Thyroid gland (tissue), 4 donors: Measurements from ENCODE around the gene KRT13. TPM values are rescaled to one million over a fixed set of nuclear protein-coding genes. Genes with fewer than 3 reads are reported as not detected.

Source experiments
- DNase-seq, 2 donors: peaks; one replicate each; pipeline ENCODE4 v3.0.0-alpha.2; 2019
- H3K27ac ChIP-seq, 3 donors: fragments of 200-600 bp; sonication (generic); 1 replicate in 2 of 3; 2 replicates in 1 of 3; pipeline ENCODE4 v1.5.1; 2016 to 2019; ENCODE audit warnings: mild to moderate bottlenecking in 1 of 3, moderate library complexity in 1 of 3
- H3K27me3 ChIP-seq: fragments of 200-600 bp; sonication (generic); one replicate; pipeline ENCODE4 v1.5.1; 2019
- H3K36me3 ChIP-seq, 2 donors: fragments of 200-600 bp; sonication (generic); one replicate each; pipeline ENCODE4 v1.5.1; 2016 to 2019
- H3K4me1 ChIP-seq, 2 donors: fragments of 200-600 bp; sonication (generic); one replicate each; pipeline ENCODE4 v1.5.1; 2017 to 2019
- H3K4me3 ChIP-seq, 3 donors: fragments of 200-600 bp; sonication (generic); replicated peaks in 1 of 3; 1 replicate in 2 of 3; 2 replicates in 1 of 3; pipeline ENCODE4 v1.5.1; 2016; ENCODE audit warnings: mild to moderate bottlenecking in 1 of 3
- H3K9me3 ChIP-seq: fragments of 200-600 bp; sonication (generic); one replicate; pipeline ENCODE4 v1.5.1; 2017
- POLR2A ChIP-seq, 2 donors: fragments of 450-650 bp; IDR thresholded peaks; one replicate each; pipeline ENCODE4 v1.6.1; 2017; ENCODE audit warnings: antibody characterized with exemption in 2 of 2, mild to moderate bottlenecking in 2 of 2, moderate library complexity in 1 of 2
- WGBS, 2 donors: methylation state at CpG; one replicate each; pipeline ENCODE4 v1.1.5; 2017; 5-methylcytosine and 5-hydroxymethylcytosine counted together
- intact Hi-C: fragments of 100-400 bp; cut with DNase I; formaldehyde crosslinking; loops from one replicate; pipeline ENCODE4 v1.15.1; 2023
- total RNA-seq, 4 donors: library from RNA; depleted of rRNA; stranded (reverse); fragments of >200 nt; gene quantifications; one replicate each; pipeline ENCODE4 v1.2.3, GENCODE V29; 2016
- TF ChIP-seq, protein P1 (sequence below), 6 experiments: fragments of 200-600 bp in 3 of 6; fragments of 450-650 bp in 3 of 6; sonication (generic) in 3 of 6; IDR thresholded peaks; one replicate each; pipeline ENCODE4 v1.5.1; 2016 to 2019; ENCODE audit warnings: antibody characterized with exemption in 6 of 6, mild to moderate bottlenecking in 2 of 6, inconsistent platforms in 1 of 6, moderate library complexity in 1 of 6

Gene KRT13
- total RNA-seq, 4 donors from 2014 or later, result 0.83 TPM; not detected in 3

DNA sequence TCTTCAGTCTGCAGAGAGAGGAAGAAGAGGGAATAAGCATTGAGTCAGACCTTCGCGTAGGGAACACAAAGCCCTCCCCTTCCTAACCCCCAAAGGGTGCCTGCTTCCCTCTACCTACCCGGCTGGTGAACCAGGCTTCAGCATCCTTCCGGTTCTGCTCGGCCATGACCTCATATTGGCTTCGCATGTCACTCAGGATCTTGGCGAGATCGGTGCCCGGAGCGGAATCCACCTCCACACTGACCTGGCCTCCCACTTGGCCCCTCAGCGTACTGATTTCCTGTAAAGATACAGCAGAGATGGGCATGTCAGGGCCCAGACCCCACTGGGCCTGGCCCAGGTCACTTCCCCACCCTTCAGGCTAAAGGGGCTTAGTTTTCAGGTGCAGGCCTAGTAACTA is 18.8 kb upstream of the KRT13 start:
- intact Hi-C loops, result no loop called here
- peaks cover 12 to 14% of the 10 kb centered on the region in 2 donors for H3K4me1 ChIP-seq
- no peaks in the 10 kb centered on the region for H3K9me3 ChIP-seq
- WGBS, 2 donors, result 86 to 92% methylated on average over 11 of the region's 11 CpGs
- peaks cover 11% of the 10 kb centered on the region for H3K27me3 ChIP-seq
- H3K36me3 ChIP-seq, result no peaks in the 10 kb centered on the region
- H3K27ac ChIP-seq, result no peak overlapping the region
- H3K4me3 ChIP-seq, result no peak overlapping the region
- no peak for DNase-seq
- TF ChIP-seq, protein P1, sequence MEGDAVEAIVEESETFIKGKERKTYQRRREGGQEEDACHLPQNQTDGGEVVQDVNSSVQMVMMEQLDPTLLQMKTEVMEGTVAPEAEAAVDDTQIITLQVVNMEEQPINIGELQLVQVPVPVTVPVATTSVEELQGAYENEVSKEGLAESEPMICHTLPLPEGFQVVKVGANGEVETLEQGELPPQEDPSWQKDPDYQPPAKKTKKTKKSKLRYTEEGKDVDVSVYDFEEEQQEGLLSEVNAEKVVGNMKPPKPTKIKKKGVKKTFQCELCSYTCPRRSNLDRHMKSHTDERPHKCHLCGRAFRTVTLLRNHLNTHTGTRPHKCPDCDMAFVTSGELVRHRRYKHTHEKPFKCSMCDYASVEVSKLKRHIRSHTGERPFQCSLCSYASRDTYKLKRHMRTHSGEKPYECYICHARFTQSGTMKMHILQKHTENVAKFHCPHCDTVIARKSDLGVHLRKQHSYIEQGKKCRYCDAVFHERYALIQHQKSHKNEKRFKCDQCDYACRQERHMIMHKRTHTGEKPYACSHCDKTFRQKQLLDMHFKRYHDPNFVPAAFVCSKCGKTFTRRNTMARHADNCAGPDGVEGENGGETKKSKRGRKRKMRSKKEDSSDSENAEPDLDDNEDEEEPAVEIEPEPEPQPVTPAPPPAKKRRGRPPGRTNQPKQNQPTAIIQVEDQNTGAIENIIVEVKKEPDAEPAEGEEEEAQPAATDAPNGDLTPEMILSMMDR (IDR thresholded peaks at IDR 0.05), result no peak
- TF ChIP-seq POLR2A (IDR thresholded peaks at IDR 0.05), result no peak

DNA sequence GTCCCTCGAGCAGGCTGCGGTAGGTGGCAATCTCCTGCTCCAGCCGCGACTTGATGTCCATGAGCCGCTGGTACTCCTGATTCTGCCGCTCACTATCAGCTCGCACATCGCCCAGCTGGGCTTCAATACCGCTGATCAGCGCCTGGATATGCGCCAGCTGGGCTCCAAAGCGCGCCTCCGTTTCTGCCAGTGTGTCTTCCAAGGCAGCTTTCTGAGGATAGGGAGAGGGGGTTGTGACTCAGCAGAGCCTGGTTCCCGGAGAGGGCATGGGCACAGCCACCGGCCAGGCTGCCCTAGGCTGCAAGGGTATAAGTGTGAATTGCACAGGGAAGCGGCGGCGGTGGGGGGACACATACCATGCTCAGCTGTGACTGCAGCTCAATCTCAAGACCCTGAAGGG is 18.4 kb upstream of the KRT13 start:
- Histone ChIP-seq H3K9me3 (no peaks in the 10 kb centered on the region), H3K27me3 (peaks cover 11% of the 10 kb centered on the region), H3K4me1 (peaks cover 12 to 14% of the 10 kb centered on the region in 2 donors), H3K27ac (no peak overlapping the region), H3K36me3 (no peaks in the 10 kb centered on the region), H3K4me3 (no peak overlapping the region)
- intact Hi-C loops, result no loop called here
- no peak for DNase-seq
- 87 to 89% methylated on average over 11 to 19 of the region's 19 CpGs for WGBS, 2 donors
- TF ChIP-seq, protein P1 (IDR thresholded peaks at IDR 0.05), result no peak
- no peak for TF ChIP-seq POLR2A (IDR thresholded peaks at IDR 0.05)

DNA sequence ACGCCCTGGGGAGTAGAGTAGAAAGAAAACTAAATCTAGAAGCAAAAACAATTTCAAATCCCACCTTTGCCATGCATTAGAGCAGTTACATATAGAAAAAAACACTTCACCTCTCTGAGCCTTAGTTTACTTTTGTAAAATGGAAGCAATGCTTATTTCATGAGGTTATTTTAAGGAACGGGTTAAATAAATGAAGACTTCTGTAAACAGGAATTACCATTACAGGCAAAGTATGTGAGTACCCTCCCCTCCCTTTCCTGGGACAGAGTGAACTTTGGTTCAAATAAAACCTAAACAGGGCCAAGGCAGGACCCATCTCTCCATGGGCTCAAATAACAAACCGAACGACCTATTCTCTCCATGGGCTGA is 17.8 kb upstream of the KRT13 start:
- TF ChIP-seq POLR2A (IDR thresholded peaks at IDR 0.05), result no peak
- TF ChIP-seq, protein P1 (IDR thresholded peaks at IDR 0.05), result no peak
- WGBS, 2 donors, result 77 to 88% methylated on average over 4 of the region's 4 CpGs
- Histone ChIP-seq H3K27ac (no peak overlapping the region), H3K27me3 (peaks cover 11% of the 10 kb centered on the region), H3K9me3 (no peaks in the 10 kb centered on the region), H3K4me1 (peaks cover 8 to 12% of the 10 kb centered on the region in 2 donors), H3K36me3 (no peaks in the 10 kb centered on the region), H3K4me3 (no peak overlapping the region)
- intact Hi-C loops, result no loop called here
- DNase-seq, result no peak

DNA sequence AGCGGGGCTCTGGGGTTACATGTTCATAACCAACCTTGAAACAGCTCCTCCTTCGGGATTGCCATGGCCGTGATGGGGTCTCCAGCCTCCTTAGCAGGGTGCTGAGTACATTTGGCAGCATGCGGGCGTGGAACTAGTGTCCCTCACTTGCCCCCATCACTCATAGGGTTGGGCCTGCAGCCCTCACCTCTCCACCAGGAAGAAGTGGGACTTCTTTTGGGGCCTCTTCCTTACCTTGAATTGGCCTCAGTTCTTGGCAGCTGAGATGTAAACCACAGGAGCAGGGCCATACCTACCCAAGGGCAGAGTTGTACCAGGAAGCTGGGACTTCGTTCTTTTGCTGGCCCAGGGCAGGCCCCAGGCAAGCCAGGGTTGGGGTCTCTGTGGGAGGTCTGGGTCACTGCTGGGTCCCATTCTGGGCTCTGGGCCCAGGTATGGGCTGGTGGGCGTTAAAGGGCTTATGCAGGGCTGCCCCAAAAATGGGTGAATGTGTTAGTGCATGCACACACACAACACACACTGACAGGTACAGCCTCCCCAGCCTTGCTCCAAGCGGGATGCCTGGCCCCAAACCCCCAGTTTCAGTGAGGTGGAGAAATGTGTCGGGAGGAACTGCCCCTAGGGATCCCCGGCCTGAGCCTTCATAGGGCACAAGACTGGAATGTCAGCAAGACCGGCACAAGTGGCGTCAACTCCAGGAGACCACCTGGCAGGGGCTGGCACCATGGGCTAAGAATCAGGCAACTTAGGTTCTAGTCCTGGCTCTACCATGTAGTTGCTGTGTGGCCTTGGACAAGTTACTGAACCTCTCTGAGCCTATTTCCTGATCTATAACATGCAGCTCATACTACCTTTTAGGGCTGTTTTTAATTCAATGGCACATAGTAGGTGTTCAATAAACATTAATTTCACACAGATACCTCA is 17.2 kb upstream of the KRT13 start:
- intact Hi-C loops, result no loop called here
- H3K4me3 ChIP-seq, result no peak overlapping the region
- TF ChIP-seq POLR2A (IDR thresholded peaks at IDR 0.05), result no peak
- TF ChIP-seq, protein P1 (IDR thresholded peaks at IDR 0.05), result no peak
- H3K36me3 ChIP-seq, result no peaks in the 10 kb centered on the region
- peaks cover 2 to 6% of the 10 kb centered on the region in 2 donors for H3K4me1 ChIP-seq
- H3K27me3 ChIP-seq, result peaks cover 5% of the 10 kb centered on the region
- DNase-seq, result no peak
- WGBS, 2 donors, result 82 to 85% methylated on average over 11 to 12 of the region's 12 CpGs
- H3K27ac ChIP-seq, result no peak overlapping the region
- no peaks in the 10 kb centered on the region for H3K9me3 ChIP-seq

DNA sequence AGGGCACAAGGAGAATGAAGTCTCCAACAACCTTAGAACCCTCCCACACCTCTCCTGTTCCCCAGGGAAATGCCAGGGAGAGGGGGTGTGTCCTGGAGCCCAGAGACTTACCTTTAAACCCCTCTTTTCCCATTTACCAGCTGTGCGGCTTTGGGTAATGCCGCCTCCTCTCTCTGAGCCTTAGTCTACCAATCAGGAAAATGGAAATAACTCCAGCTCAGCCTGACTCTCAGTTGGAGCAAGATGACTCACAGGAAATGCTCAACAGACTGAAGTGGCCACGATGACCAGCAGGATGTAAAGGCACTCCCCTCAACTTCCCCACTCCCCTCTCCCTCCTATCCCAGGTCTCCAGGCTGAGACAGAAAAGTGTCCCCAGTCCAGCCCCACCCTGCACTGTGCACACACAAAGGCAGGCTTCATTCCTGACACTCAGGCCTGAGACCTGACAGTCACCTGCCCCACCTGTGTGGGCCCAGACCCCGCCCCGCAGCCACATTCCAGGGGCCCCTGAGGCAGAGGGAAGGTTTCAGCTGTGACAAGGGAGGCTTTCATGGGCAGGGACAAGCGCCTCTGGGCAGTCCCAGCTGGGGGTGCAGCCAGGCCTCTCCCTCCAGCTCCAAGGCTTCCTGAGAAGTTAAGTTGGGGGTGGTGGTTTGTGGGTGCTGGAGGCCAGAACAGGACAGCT is 16.3 kb upstream of the KRT13 start:
- no peaks in the 10 kb centered on the region for H3K36me3 ChIP-seq
- no peaks in the 10 kb centered on the region for H3K9me3 ChIP-seq
- H3K4me1 ChIP-seq, result no peaks in the 10 kb centered on the region
- H3K27me3 ChIP-seq, result no peaks in the 10 kb centered on the region
- 58 to 63% methylated on average over 6 of the region's 6 CpGs for WGBS, 2 donors
- no peak overlapping the region for H3K4me3 ChIP-seq
- TF ChIP-seq, protein P1 (IDR thresholded peaks at IDR 0.05), result no peak
- no peak for TF ChIP-seq POLR2A (IDR thresholded peaks at IDR 0.05)
- peak; percentile 14 to 18 for DNase-seq
- intact Hi-C loops, result no loop called here
- H3K27ac ChIP-seq, result no peak overlapping the region
